Small intestine (tissue), 16 donors: ENCODE measurements around the gene TRAF5. TPM values are rescaled to one million over a fixed set of nuclear protein-coding genes. Genes with fewer than 3 reads are reported as not detected.
A peak's percentile ranks its signal among the peaks of the same experiment; 100 is the strongest.

ENCODE experiments used
- DNase-seq, 2 donors: peaks; one replicate each; pipeline versions ENCODE4 v3.0.0 to v3.0.0-alpha.2; 2013
- FAIRE-seq: peaks from 2 replicates; lab custom pipeline; 2012; peaks lifted over from hg19 to GRCh38; lab: Jason Lieb, UNC
- H3K27ac ChIP-seq, 3 donors: one replicate each; pipeline ENCODE4 v1.5.1; 2013; ENCODE audit warnings: low read length in 2 of 3, mild to moderate bottlenecking in 2 of 3, control low read depth in 1 of 3, inconsistent platforms in 1 of 3, low read depth in 1 of 3, moderate library complexity in 1 of 3
- H3K27me3 ChIP-seq, 3 donors: one replicate each; pipeline ENCODE4 v1.6.1; 2013; ENCODE audit warnings: low read length in 3 of 3, inconsistent platforms in 1 of 3; ENCODE audit not compliant: control insufficient read depth in 3 of 3, insufficient read depth in 3 of 3
- H3K36me3 ChIP-seq, 3 donors: one replicate each; pipeline ENCODE4 v1.6.1; 2013; ENCODE audit warnings: low read length in 3 of 3, inconsistent platforms in 1 of 3, low read depth in 1 of 3, mild to moderate bottlenecking in 1 of 3, moderate library complexity in 1 of 3; ENCODE audit not compliant: control insufficient read depth in 3 of 3, insufficient read depth in 2 of 3
- H3K4me1 ChIP-seq, 3 donors: one replicate each; pipeline ENCODE4 v1.6.1; 2013; ENCODE audit warnings: low read length in 2 of 3, inconsistent platforms in 1 of 3, low read depth in 1 of 3, mild to moderate bottlenecking in 1 of 3, moderate library complexity in 1 of 3; ENCODE audit not compliant: control insufficient read depth in 3 of 3, insufficient read depth in 2 of 3
- H3K4me3 ChIP-seq, 3 donors: one replicate each; pipeline ENCODE4 v1.5.1; 2013; ENCODE audit warnings: low read length in 3 of 3, control low read depth in 1 of 3, inconsistent platforms in 1 of 3, low read depth in 1 of 3, mild to moderate bottlenecking in 1 of 3, moderate library complexity in 1 of 3
- H3K9me3 ChIP-seq, 2 donors: one replicate each; pipeline ENCODE4 v1.6.1; 2013; ENCODE audit warnings: low read depth in 1 of 2, low read length in 1 of 2; ENCODE audit not compliant: control insufficient read depth in 2 of 2, insufficient read depth in 1 of 2
- WGBS, 3 donors: extraction: QIAGEN DNeasy Blood & Tissue Kit; methylation state at CpG; one replicate each; pipeline ENCODE4 v1.1.7; 2013; 5-methylcytosine and 5-hydroxymethylcytosine counted together
- long read RNA-seq, 10 donors: transcript quantifications; one replicate each; lab custom pipeline, GENCODE V29; 2026
- polyA plus RNA-seq, 4 donors: library from polyadenylated mRNA; stranded (reverse) in 3 of 4; unstranded in 1 of 4; fragments of 200-250 nt in 3 of 4; fragments of 120-200 nt in 1 of 4; gene quantifications; one replicate each; pipeline versions ENCODE4 v1.2.1 to v1.2.3, GENCODE V29; 2013
- donor health status: healthy with polysubstance abuse.
- donor health status: control.
- donor health status: control.
- donor health status: Bipolar disorder and iron deficiency.
- donor health status: healthy.

The TRAF5 gene
- 10 to 100 TPM in 1 of 4 donors, 1 to 10 TPM in 2, under 1 TPM in 1; 0.67 to 11.9 (median 3.7) TPM for polyA plus RNA-seq
- long read RNA-seq, donor 1 = 0 reads
- long read RNA-seq, donor 2 = 0 reads
- long read RNA-seq, donor 3, partial matches to known transcripts = 0 of 1 reads
- long read RNA-seq, donor 3, other reads (novel, unspliced or antisense) = 0 of 1 reads
- long read RNA-seq, donor 4 = 0 reads
- long read RNA-seq, donor 5 = 0 reads
- long read RNA-seq, donor 6, partial matches to known transcripts = 7 of 7 reads
- long read RNA-seq, donor 6, other reads (novel, unspliced or antisense) = 0 of 7 reads
- long read RNA-seq, donor 7 = 0 reads
- long read RNA-seq, donor 8 = 0 reads
- long read RNA-seq, donor 9 = 0 reads
- long read RNA-seq, donor 10, partial matches to known transcripts = 0 of 5 reads
- long read RNA-seq, donor 10, other reads (novel, unspliced or antisense) = 0 of 5 reads

- peak within 1 kb of the TSS; percentile 23 to 89 (median 52) for H3K27ac ChIP-seq
- H3K9me3 ChIP-seq = no peaks in the 10 kb centered on the region
- peaks cover 0 to 8% (median 5%) of the 10 kb centered on the region in 3 donors for H3K4me1 ChIP-seq
- H3K36me3 ChIP-seq = peaks cover 0 to 3% (median 0%) of the 10 kb centered on the region in 3 donors
- DNase-seq (peak; percentile 55 to 81), FAIRE-seq (no peak)
- H3K4me3 ChIP-seq = peak within 1 kb of the TSS; percentile 65 to 92 (median 70)
- 0 to 1% (median 0%) methylated on average over 65 to 91 of the region's 91 CpGs for WGBS, 3 donors
- H3K27me3 ChIP-seq = no peaks in the 10 kb centered on the region
These were observed at the start of gene TRAF5 for GRCh38 chr1:211326528-211327345. Gene TRAF5, plus strand, starts transcription at chr1:211326833. Its CDS starts 26,407 bp downstream, at chr1:211353240.

- Histone ChIP-seq H3K27ac (no peak overlapping the region), H3K27me3 (no peaks in the 10 kb centered on the region), H3K4me1 (no peaks in the 10 kb centered on the region), H3K36me3 (peaks cover 5 to 21% (median 15%) of the 10 kb centered on the region in 3 donors), H3K4me3 (no peak overlapping the region), H3K9me3 (no peaks in the 10 kb centered on the region)
- WGBS, 3 donors = 2 to 57% (median 6%) methylated on average over 1 of the region's 1 CpG
- FAIRE-seq (no peak), DNase-seq (no peak)
These were observed 47.3 kb upstream of the TRAF5 start for GRCh38 chr1:211279340-211279739.

- Histone ChIP-seq H3K4me1 (no peaks in the 10 kb centered on the region), H3K9me3 (no peaks in the 10 kb centered on the region), H3K36me3 (peaks cover 5 to 24% (median 13%) of the 10 kb centered on the region in 3 donors), H3K4me3 (no peak overlapping the region), H3K27me3 (no peaks in the 10 kb centered on the region), H3K27ac (no peak overlapping the region)
- DNase-seq (no peak), FAIRE-seq (no peak)
- 90 to 99% (median 94%) methylated on average over 4 of the region's 4 CpGs for WGBS, 3 donors
These were observed 45.7 kb upstream of the TRAF5 start for GRCh38 chr1:211280910-211281309.

GRCh38 chr1:211281320-211282022 lies 45.2 kb upstream of the TRAF5 start:
- H3K27me3 ChIP-seq = no peaks in the 10 kb centered on the region
- 82 to 84% (median 82%) methylated on average over 6 of the region's 6 CpGs for WGBS, 3 donors
- DNase-seq (no peak), FAIRE-seq (no peak)
- H3K36me3 ChIP-seq = peaks cover 5 to 27% (median 10%) of the 10 kb centered on the region in 3 donors
- H3K9me3 ChIP-seq = no peaks in the 10 kb centered on the region
- no peaks in the 10 kb centered on the region for H3K4me1 ChIP-seq
- no peak overlapping the region for H3K27ac ChIP-seq
- no peak overlapping the region for H3K4me3 ChIP-seq

GRCh38 chr1:211282023-211282373 lies 44.6 kb upstream of the TRAF5 start:
- Histone ChIP-seq H3K36me3 (peaks cover 5 to 23% (median 11%) of the 10 kb centered on the region in 3 donors), H3K4me3 (no peak overlapping the region), H3K27ac (no peak overlapping the region), H3K4me1 (no peaks in the 10 kb centered on the region), H3K27me3 (no peaks in the 10 kb centered on the region), H3K9me3 (no peaks in the 10 kb centered on the region)
- DNase-seq (no peak), FAIRE-seq (no peak)

GRCh38 chr1:211285196-211285595 lies 41.4 kb upstream of the TRAF5 start:
- H3K4me3 ChIP-seq = no peak overlapping the region
- DNase-seq (no peak), FAIRE-seq (no peak)
- H3K4me1 ChIP-seq = no peaks in the 10 kb centered on the region
- peaks cover 0 to 26% (median 20%) of the 10 kb centered on the region in 3 donors for H3K36me3 ChIP-seq
- H3K27me3 ChIP-seq = no peaks in the 10 kb centered on the region
- no peaks in the 10 kb centered on the region for H3K9me3 ChIP-seq
- 82 to 94% (median 83%) methylated on average over 4 of the region's 4 CpGs for WGBS, 3 donors
- no peak overlapping the region for H3K27ac ChIP-seq

GRCh38 chr1:211287218-211287617 lies 39.4 kb upstream of the TRAF5 start:
- H3K36me3 ChIP-seq = peaks cover 3 to 23% (median 21%) of the 10 kb centered on the region in 3 donors
- 89 to 99% (median 95%) methylated on average over 3 of the region's 3 CpGs for WGBS, 3 donors

GRCh38 chr1:211292411-211292810 lies 34.2 kb upstream of the TRAF5 start:
- WGBS, 3 donors = 82 to 97% (median 89%) methylated on average over 2 of the region's 2 CpGs
- no peak for DNase-seq

More at GRCh38 chr1:211287218-211287617, 39.4 kb upstream of the TRAF5 start:
- FAIRE-seq (no peak), DNase-seq (no peak)
- Histone ChIP-seq H3K4me3 (no peak overlapping the region), H3K9me3 (no peaks in the 10 kb centered on the region), H3K27me3 (no peaks in the 10 kb centered on the region), H3K27ac (no peak overlapping the region), H3K4me1 (no peaks in the 10 kb centered on the region)

More at GRCh38 chr1:211292411-211292810, 34.2 kb upstream of the TRAF5 start:
- Histone ChIP-seq H3K4me1 (no peaks in the 10 kb centered on the region), H3K27me3 (no peaks in the 10 kb centered on the region), H3K36me3 (peaks cover 5 to 22% (median 17%) of the 10 kb centered on the region in 3 donors), H3K27ac (no peak overlapping the region), H3K9me3 (no peaks in the 10 kb centered on the region), H3K4me3 (no peak overlapping the region)
- FAIRE-seq = no peak
